EH (cell line): ENCODE measurements around the gene GALNT16.

Source experiments
- DNase-seq: peaks from one replicate; pipeline ENCODE4 v3.0.0-alpha.2; 2015; ENCODE audit warnings: low read depth

The GALNT16 gene

DNA sequence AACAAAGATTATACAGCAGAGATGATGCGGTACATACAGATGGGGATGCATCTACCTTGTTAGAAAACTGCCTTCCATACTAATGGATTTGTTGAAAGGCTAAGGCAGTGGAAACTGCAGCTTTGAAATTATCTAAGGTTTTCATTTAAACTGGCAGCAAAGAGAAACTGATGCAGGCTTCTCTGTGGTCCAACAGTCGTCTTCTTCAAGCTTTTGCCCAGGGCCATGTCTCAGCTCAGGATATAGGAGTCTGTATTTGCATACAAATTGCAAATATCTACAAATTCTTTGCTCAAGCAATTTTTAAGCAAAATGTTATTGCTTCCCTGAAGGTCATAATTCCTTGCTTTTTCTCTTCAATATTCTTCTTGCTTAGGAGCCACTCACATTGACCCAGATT is 104.4 kb downstream of the GALNT16 start:
- DNase-seq: no peak

DNA sequence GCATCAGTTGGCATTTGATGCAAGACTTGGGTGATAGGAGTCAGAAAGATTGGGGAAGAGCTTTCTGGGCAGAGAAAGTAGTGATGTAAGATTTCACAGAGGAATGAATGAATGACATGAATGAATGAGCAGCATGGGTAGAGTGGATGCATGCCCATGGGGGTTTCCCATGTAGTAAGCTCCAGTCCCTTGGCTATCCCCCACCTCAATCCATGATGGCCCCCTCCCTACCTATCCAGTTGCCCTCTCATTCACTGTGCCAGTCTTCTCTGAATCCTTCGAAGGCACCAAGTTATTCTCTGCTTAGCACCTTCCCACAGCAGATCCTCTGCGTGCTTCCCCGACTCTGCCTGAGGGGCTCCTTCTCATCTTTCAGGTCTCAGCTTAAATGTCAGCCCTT is 106.1 kb downstream of the GALNT16 start:
- no peak for DNase-seq

DNA sequence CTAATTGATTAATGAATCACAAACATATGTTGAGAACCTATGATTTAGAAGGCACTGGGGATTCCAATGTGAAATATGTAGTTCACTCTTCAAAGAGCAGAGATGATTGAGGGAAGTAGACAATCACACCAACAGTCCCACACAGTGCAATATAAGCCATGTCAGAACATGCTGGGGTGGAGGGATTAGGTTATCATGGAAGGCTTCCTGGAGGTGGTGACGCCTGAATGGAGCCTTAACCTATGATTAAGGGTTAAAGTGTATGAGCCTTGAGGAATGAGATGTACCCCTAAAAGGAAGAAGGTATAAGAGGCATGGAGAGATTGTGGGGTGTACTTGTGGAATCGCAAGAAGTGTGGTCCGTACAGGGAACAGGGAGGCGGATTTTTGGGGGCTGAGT is 106.8 kb downstream of the GALNT16 start:
- no peak for DNase-seq

DNA sequence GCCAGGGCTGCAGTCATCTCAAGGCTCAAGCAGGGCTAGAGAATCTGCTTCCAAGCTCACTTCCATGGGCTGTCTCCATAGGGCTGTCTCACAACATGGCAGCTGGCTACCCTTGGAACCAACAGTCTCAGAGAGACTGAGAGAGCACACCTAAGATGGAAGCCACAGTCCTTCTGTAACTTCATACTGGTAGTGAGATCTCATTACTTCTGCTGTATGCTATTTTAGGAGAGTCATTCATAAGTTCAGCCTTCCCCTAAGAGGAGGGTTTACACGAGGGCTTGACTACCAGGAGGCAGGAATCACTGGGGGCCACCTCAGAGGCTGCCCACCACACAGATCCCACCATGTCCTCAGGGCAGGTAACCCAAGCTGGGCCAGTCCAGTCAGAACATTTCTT is 108.4 kb downstream of the GALNT16 start:
- no peak for DNase-seq

DNA sequence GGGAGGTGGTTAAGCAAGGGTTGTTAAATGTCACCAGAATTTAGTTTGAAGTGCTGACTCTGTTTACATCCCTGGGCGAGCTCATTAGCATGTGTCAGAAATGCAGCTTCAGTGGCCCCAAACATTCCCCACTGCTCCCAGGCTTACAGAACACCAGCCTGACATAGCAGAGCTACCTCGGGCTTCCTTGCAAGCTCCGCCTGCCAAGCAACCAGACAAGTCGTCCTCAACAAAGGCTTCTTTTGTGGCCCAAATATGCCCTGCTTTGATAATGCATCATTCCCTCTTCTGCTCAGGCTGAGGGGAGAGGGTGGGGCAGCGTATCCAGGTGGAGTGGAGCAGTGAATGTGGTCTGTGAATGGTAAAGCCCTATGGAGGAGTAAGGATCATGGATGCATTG is 110.1 kb downstream of the GALNT16 start:
- DNase-seq: no peak

DNA sequence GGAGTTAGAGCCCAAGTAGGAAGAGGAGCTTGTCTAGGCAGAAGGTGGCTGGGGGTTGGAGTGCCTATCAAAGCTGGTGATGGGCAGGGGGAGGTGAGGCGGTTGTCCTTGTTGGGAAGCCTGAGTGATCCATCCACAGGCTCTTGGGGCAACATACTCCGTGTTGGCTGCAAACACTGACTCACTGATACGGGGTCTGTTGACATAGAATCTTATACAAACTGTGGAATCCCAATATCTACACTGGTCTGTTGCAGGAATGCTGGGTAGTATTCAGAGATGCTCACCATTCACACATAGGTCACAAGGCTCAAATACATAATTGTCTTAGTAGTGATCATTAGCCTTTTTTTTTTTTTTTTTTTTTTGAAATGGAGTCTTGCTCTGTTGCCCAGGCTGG is 112.2 kb downstream of the GALNT16 start:
- no peak for DNase-seq

DNA sequence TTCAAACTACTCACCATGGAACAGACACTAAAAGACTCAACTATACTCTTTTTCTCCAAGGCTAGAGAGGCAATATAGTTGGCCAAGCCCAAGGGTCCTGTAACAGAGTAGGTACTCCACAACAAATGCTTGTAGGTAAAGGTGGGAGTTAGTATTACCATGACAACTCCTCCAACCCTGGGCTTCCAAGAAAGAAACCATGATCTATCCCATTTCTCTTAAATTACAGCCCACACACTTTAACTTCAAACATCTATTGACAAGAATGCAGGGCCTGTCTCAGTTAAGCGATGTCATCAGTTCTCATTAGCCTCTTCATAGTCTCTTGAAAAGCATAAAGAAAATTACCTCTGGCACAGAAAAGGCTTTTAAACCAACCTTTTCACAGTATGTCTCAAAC is 113.1 kb downstream of the GALNT16 start:
- DNase-seq: no peak

DNA sequence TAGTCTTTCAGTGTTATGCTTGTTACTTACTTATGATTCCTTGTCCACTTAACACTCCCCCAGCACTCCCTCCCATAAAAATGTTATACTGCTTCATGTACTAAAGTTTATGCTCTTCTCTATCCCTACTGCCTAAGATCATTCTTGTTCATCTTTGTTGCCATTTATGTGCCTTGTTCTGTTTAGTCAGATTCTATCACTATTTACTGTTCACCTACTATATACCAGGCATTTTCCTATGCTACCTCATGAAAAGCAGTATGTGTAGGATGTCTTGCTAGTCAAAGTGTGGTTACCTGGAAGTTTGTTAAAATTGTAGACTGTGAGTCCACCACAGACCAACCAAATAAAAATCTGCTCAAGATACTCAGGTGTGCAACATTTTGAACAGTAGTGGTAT is 114.3 kb downstream of the GALNT16 start:
- DNase-seq: no peak

DNA sequence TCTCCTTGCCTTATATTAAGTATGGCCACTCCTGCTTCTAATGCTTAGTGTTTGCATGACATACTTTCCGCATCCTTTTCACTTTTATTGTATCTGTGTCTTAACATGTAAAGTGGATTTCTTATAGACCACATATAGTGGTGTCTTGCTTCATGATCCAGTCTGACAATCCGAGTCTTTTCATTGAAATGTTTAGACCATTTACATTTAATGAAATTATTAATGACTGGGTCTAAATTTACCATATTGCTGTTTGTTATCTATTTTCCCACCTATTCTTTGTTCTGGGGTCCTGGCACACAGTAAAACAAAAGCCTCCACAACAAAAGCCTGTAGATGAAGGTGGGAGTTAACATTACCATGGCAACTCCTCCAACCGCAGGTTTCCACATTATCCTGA is 115.2 kb downstream of the GALNT16 start:
- DNase-seq: no peak

DNA sequence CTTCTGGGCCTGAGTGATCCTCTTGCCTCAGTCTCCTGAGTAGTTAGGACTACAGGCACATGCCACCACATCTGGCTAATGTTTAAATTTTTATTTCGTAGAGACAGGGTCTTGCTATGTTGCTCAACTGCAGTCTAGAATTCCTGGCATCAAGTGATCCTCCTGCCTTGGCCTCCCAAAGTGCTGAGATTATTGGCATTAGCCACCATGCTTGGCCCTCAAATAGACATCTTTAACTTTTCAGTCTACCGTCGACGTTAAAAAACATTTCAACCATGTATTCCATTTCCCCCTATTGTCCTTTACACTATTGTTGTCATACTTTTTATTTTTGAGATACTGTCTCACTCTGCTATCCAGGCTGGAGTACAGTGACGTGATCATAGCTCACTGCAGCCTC is 115.8 kb downstream of the GALNT16 start:
- DNase-seq: no peak

DNA sequence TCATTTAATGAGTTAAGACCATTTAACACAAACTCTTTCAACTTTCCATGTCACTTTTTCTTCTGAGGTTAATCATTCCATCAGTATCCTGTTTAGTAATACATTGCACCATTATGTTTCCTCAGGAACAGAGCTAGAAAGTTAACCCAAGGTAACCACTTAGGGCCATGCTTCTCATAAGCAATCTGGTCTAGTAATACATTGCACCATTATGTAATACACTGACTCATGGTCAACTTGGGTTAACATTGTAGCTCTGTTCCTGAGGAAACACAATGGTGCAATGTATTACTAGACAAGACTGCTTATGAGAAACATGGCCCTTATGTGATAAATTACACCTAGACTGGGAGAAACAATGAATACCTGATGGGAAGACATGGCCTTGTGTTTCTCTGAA is 116.5 kb downstream of the GALNT16 start:
- DNase-seq: peak; percentile 12

DNA sequence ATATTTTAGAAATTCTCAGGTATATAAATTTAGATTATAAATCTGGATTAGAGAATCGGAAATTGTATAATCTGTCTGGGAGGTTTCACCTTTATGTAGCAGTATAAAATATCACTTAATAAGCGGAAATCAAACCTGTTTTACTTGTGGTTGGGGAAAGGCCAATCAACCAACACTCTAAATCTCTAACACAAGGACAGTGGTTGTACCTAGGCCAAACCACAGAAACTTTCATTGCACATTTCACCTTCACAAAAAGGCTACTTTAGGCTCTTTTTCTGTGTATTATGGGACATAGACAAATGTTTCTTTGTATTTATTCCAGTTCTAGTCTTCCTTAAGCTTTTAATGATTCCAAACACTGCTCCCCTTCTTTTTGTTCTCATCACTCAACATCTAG is 118.3 kb downstream of the GALNT16 start:
- DNase-seq: no peak

DNA sequence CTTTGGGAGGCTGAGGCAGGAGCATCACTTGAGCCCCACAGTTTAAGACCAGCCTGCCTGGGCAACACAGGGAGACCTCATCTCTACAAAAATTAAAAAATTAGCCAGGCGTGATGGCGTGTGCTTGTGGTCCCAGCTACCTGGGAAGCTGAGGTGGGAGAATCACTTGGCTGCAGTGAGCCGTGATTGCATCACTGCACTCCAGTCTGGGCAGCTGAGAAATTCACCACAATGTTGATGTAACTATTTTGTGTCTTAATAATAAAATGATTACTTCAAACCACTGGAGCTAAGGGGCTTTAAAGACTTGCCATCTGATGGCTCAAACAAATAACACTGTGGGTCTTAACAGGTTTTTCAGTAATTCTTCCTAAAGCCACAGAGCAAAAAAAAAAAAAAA is 127.4 kb downstream of the GALNT16 start:
- DNase-seq: no peak

DNA sequence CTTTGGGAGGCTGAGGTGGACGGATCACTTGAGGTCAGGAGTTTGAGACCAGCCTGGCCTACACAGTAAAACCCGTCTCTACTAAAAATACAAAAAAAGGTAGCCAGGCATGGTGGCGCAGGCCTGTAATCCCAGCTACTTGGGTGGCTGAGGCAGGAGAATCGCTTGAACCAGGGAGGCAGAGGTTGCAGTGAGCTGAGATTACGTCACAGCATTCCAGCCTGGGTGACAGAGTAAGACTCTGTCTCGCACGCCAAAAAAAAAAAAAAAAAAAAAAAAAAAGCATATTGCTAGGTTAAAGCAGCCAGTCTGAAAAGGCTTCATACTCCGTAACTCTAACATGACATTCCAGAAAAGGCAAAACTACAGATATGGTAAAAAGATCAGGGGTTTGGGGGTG is 131.4 kb downstream of the GALNT16 start:
- DNase-seq: peak; percentile 36

DNA sequence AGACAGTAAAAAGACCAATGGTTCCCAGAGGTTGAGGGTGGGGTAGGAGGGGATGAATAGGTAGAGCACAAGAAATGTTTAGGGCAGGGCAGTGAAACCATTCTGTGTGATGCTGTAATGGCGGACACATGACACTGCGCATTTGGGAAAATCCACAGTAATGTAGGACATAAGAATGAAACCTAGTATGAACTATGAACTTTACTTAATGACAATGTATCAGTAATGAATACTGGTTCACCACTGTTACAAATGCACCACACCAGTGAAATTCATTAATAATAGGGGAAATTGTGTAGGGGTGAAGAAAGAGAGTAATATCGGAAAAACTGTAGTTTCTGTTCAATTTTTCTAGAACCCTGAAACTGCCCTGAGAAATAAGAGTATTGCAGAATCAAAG is 132.5 kb downstream of the GALNT16 start:
- DNase-seq: no peak

DNA sequence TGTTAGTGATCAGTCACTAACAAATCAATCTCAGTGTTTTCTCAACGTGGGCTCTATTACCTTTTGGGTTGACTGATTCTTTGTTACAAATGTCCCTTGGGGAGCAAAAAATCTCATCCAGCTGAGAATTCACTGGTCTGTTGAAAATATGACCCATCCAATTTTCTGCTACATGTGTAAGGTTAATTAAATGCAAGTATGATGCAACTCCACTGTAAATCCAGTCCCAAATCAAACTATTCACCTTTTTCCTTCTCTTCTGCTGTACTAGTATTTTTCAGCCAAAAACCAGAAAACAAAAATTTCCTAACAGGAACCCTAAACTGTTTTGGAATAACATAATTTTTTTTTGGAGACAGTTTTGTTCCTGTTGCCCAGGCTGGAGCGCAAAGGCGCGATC is 136.0 kb downstream of the GALNT16 start:
- no peak for DNase-seq

DNA sequence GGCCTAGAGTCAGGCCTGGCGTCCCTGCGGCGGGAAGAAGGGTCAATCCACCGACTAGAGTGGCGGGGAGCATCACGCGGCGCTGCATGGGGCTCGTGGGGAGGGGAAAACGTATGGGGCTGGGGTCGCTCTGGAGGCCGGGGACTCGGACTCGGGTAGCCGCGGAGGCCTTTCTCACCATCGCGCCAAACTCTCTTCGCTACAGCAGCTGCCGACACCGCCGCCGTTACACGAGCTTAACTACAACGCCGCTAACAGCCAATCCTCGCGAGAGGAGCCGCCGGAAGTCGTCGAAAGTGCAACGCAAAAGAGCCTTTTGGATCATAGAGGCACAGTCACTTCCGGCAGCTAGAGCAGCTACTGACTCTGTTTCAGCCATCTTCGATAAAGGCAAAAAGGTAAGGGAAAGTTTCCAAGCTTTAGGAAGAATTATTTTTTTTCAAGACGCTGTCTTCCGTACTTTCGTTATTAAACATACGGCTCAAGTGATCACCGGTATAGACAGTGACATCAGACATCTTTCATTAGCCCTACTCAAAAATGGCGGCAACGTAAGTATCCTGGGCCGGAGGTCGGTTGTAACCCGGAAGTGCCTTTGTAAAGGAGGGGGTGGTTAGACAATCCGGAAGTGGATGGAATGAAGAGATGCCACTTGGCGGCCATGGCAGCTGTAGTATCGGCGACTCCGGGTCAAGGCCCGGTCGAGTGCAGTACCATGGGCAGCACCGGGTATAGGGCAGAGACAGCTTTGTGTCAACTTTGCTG is 138.3 kb downstream of the GALNT16 start, which contains the start of the genes ERH and SLC39A9:
ERH (minus strand) TSS at position 247 of the 765 bp plus-strand sequence; CDS start at position 181, 66 bp downstream.
SLC39A9 (plus strand) TSS at position 640 of the 765 bp plus-strand sequence. CDS start 678 bp downstream, outside the sequence.
- peak; percentile 98 for DNase-seq

DNA sequence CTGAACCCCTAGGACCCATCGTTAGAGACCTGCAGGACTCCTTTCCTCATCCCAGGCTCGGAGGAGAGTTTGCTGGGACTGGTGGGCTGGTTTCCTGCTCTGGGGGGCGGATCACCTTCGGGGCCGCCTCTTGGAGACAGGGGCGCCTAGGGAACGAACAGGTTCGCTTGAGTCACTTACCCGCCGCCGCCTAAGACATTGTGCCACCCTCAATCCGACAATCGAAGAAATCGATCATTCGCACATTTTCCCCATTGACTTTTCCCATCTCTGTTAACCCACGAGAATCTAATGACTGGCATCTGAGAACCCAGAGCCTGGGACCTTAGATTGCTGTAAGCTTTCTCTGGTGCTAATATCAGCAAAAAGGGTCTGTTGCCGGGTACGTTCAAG is 138.9 kb downstream of the GALNT16 start:
- DNase-seq: no peak

DNA sequence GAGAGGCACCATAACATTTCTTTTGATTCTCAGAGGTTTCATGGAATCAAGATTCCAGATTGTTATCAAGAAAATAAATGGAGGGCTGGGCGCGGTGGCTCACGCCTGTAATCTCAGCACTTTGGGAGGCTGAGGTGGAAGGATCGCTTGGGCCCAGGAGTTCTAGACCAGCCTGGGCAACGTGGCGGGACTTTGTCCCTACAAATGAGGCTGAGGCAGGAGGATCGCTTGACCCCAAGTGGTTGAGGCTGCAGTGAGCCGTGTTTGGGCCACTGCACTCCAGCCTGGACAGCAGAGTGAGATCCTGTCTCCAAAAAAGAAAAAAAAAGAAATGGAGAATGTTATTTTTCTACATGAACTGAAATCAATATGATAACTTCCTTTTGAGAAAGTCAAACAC is 139.8 kb downstream of the GALNT16 start:
- no peak for DNase-seq

DNA sequence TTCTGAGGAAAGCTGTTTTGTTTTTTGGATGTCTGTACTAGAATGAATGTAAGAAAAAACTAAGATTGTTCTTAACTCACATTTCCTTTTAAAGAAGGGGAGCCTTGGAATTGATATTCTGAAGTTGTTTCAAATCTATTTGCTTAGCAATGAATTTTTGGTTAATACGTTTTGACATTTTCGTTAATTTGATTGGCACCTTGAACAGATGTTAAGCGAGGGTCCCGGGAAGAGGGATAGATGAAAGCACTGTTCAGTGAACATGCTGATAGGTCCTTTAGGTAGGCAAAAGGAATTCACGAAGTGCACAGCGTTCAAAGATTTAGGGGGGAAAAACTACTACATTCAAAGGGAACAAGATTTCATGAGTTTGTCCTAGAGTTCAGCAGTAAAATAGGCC is 140.2 kb downstream of the GALNT16 start:
- no peak for DNase-seq

DNA sequence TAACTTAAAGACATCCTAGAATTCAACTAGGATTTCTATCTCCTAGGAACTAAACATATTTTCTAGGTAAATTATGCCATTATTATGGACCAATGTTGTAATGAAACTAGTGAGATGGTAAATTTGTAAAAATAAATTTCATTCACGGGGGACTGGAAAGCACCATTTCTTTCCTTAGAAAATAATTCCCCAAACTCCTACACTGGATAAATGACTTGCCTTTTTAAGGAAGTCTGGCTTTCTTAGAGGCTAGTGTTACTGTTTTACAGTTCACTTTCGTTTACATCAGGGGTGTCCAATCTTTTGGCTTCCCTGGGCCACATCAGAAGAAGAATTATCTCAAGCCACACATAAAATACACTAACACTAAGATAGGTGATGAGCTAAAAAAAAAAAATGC is 141.9 kb downstream of the GALNT16 start:
- no peak for DNase-seq

DNA sequence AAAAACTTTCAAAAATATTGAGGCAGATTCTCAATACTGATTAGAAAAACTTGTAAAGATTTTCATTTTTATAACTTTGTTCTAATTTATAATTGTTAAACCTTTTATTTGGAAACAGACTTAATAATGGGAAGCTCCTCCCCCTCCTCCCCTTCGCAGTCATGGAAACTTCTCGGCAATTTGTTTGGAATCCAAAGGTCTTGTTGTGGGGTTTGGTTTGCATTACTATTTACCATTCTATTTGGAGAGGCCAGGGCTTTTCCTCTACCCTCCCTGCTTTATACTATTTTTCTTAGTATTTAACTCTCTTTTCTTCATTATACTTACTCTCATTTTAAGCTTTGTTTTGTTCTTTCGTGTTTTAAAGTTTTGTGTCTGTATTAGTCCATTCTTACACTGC is 144.5 kb downstream of the GALNT16 start:
- no peak for DNase-seq

DNA sequence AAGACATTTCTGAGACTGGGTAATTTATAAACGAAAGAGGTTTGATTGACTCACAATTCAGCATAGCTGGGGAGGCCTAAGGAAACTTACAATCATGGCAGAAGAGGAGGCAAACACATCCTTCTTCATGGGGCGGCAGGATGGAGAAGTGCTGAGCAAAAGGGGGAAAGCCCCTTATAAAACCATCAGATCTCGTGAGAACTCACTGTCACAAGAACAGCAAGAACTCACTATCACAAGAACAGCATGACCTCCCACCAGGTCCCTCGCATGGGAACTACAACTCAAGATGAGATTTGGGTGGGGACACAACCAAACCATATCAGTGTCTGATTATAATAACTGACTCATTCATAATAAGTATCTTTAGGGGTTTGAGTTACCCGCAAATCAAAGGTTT is 144.9 kb downstream of the GALNT16 start:
- no peak for DNase-seq

DNA sequence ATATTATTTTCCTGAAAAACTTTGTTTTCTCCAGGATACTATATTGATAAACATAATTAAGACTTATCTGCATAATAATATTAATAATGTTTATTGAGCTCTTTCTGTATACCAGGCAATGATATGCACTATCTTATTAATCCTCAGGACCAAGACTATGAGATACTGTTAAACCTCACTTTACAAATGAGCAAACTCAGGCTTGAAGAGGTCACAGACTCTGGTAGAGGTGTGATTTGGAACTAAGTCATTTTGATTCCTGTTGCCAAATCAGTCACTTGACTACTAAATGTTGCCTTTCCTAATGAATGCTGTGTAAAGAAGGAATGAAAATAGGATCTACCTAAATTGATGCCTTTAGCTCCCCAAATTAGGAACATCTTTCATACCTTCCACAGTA is 145.8 kb downstream of the GALNT16 start:
- DNase-seq: no peak
